Dedifferentiated amniotic fluid mesenchymal stem cell (primary cell): ENCODE data around the gene KRTAP3-2.

Source experiments
- DNase-seq: peaks from one replicate; pipeline ENCODE4 v3.0.0-alpha.2; 2016; ENCODE audit errors: extremely low spot score

The KRTAP3-2 gene

DNA sequence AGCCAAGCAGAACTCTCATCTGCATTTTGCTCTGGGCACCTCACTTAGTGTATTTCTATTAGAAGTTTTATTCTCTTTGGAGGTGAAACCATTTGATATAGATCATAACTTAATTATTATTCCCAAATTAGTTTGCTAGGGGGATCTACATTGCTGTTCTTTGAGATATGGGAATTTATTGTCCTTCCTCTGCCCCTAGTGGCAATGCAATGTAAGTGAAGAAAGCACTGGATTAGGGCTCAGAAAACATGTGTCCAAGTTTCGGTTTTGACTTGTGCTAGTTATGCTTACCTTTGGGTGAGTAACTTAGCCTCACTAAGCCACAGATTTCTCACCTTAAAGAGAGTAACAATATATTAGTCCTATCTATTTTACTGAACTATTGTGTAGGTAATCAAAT lies 35.9 kb downstream of the KRTAP3-2 start:
- DNase-seq = no peak

DNA sequence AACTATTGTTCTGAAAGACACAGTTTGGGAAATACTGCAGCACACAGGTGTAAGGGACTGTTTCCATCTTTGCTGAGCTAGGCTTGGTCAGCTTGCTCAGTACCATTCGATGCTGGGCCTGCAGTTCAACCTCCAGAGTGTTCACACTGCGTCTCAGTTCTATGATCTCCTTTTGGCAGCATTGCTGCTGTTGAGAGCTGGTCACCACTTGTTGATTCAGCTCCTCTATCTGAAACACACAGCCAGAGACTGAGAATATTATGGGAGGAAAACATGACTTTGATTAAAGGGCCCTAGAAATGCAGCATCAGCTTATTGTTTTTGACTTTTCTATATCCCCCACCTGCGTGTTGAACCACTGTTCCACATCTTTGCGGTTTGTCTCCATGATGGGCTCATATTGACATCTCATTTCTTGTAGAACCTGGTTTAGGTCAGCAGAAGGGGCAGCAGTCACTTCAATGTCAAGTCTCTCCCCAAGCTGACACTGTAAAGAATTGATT lies 37.6 kb downstream of the KRTAP3-2 start:
- DNase-seq = no peak

DNA sequence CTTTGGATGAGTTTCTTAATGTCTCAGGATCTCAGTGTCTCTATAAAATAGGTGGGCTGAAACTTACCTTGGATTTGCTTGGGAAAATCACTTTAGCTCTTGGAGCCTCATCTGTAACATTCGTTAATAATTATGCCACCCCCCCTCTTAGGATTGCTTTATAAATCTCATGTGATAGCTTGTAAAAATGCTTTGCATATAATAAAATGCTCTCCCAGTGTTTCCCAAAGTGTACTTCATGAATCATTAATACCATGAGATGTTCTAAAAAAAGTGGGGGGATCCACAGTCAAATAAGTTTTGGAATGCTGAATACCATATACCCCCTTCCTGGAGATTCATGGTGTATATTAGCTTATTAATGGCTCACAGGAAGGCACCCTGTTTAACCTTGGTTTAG lies 38.1 kb downstream of the KRTAP3-2 start:
- no peak for DNase-seq

DNA sequence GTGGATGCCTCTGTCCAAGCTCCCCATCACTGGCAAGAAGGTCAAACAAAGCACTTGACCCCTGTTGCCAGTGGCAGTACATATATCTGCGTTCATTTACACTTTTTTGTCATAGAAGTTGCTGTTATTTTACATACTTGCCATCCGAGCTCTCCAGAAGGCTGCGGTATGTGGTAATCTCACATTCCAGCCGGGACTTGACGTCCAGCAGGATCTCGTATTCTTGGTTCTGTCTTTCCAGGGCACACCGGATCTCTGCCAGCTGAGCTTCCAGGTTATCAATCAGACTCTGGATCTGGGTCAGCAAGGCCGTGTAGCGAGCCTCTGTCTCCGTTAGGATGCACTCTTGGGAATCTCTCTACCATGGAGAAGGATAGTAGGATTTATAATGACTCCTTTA lies 39.6 kb downstream of the KRTAP3-2 start:
- no peak for DNase-seq

DNA sequence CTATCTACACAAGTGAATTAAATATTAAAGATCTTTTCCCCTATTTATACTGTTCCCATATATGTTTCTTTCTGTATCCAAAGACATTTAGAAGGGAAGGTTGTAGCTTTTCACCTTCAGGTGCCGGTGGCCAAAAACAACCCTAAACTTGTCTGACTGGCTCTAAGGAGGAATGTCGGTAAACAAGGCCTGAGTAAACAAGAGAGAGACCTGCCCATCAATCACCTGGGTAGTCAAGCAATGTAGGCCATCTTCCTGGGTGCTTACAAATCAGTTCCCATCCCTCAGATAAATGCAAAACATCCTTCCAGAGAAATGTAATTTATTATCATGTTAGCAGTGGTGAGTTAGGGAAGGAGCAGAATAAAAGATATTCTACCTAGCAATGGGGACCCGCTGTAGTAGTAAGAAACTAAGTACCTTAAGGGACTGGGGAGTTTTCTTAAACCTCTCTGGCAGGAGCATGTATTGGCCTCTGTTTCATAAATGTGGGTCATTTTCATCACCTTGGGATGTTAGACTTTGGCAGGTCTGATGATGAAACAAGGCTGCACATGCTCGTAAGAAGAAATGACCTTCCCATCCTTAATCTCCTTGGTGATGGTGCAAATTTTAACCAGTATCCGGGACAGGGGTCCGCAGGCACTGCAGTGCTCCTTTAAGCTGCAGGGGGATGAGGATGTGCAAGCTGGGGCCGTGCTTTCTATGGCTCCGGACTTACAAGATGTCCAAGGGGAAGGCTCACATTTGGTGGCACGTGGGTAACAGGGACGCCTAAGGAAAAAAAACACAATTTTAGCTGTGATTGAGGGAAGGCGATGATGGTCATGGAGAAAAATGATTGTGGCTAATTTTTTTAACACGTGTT lies 41.4 kb downstream of the KRTAP3-2 start:
- no peak for DNase-seq

DNA sequence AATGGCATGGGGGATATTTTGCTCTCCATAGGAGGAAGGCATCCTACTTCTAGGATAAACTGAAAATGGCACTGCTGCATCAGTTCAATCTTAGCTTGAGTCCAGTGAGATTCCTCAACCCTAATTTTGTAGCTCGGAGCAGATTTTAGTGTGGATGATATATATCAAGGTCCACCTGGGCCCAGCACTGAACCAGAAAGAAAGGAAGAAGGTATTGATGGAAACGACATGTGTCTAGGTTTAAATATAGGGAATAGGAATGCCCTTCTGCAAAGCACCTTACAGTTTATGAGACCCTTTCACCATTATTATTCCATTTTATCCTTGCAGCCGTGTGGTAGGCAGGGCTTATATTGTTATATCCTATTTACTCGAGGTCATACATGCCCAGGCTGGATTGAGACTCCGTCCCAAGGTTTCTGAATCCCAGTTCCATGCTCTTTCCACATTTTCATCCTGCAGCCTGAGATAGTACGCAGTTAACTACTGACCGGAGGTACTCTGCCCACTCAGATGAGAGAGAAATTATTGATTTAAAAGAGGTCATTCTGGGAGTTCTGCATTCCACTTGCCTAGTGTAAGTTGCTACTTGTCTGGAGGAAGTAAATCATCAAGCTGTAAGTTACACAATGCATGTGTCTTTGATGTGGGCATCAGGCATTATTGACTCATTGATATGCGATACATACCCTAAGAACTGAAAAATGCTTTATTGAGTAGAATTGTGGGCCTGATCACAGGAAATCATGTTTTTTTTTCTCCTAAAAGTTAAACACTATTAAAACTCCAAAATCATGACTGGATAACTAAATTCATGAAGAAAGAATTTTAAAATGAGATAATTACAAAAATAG lies 43.1 kb downstream of the KRTAP3-2 start:
- DNase-seq = peak; percentile 70

DNA sequence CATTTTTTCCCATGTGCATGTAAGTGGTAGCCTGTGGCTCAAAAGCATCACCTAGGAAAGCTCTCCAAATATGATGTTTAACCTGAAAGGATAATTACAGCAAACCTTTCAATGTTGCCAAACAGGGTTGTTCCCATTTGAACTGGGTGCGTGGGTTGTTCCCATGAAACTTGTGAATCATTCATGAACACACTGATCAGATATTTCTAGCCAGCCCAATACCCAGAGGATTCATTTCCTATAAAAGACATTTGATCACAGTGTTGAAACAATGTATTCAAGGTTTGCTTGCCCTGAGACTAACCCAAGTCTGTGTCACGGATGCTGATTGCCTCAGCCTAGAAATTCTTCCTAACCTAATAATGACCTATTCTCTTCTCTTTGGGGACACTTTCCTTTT lies 45.8 kb downstream of the KRTAP3-2 start:
- no peak for DNase-seq

DNA sequence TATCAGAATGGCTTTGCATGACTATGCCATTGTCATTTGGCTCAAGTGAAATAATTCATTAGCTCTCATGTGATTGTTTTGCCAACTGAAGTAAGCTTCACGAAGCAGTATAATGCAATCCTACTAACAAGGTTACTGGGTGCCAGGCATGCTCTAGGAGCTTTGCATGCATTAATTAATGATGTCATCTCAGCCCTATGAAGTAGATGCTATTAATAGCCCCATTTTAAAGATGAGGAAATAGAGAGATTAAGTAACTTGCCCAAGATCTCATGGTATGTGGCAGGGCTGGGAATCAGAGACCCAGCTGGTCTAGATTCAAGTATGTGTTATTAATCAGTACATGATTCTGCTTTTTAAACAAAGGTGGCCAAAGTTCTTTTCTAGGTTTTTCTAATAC lies 47.0 kb downstream of the KRTAP3-2 start:
- DNase-seq = peak; percentile 80

DNA sequence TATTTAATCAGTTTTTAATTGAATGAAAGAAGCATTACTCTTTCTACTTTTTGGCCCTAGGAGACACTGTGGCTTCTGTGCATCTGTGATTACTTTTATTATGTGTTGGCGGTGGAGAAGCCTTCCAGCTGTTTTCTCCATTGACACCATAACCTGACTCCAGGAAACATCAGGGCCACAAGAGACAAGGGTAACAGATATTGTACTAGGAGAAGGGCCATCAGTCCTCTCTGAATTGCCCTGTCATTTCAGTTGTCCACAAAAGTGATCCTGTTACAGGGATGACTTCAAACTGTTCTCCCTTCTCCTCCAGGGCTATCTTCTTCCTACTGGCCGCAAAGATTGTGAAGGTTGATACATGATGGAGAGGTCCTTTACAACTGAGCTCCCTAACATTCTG lies 47.6 kb downstream of the KRTAP3-2 start:
- no peak for DNase-seq

DNA sequence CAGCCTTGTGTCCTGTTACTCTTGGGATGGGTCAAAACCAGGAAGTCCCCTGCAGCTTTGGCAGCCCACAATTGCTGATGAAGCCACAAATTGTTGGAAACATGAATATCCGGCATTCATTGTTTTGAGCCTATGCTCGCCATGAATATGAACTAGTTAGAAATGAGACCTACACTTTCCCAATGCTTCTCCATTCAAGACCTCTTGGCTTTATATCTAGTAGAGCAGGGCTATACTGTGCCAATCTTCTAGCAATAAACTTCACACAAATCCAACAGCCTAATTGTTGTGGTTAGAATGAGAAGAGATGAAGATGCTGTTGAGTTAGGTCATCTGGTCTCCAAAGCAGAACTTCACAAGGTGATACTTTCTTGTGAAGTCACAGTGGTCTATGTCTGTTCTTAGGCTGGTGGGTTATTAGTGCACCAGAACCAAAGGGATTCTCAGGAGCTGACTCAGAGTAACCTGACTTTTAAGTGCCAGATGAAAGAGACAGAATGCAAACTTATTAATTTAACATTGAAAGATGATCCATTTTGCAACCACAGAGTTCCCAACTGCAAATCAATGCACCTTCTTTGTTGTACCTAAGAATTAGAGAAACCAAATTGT lies 48.6 kb downstream of the KRTAP3-2 start:
- DNase-seq = no peak

DNA sequence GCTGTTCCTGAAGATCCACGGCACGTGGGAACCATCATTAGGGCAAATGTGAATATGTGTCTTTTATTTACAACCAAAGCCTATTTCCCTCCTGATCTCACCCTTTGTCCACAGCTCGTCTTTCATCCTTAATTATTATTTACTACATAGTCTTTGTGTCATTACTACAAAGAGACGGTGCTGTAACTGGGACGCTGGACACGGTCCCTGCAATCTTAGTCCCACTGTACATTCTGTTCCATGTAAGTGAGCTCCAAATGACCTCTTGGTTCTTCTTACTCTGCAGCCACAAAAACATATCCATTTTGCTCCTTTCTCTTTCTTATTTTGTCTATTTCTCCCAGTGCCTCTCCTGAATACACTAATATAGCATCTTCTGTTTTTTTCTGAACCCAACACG lies 49.5 kb downstream of the KRTAP3-2 start:
- no peak for DNase-seq

DNA sequence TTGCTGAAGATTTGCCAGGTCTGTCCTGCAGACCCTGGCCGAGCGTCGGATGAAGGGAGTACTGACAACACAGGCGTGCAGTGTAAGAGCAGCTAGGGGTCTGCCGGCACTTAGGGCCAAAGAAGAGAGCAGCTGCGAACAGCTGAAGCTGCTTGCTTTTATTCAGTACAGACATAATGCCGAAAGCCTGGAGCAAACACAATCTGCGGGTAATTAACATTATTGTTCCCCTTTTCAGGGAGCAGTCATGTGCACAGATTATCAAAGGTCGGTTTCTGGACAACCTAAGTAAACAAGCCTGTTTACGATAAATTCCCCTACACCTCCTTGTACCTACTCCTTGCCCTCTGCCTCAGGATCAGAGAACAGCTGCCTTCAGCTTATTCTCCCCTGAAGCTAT lies 50.3 kb downstream of the KRTAP3-2 start:
- no peak for DNase-seq
